T47D (cell line): ENCODE data around the gene HS3ST2.
"Not testable (repeated sequence)": the region's sequence is repeated elsewhere in the genome, so short reads cannot be mapped to it uniquely, and the experiment has no call there.

ENCODE experiments used
- DNase-seq, 2 experiments: peaks; one replicate each; pipeline versions ENCODE4 v3.0.0 to v3.0.0-alpha.2; 2011 to 2012; ENCODE audit warnings: low read depth in 1 of 2, low spot score in 1 of 2
- JUND ChIP-seq: IDR thresholded peaks from 2 replicates; pipeline ENCODE4 v1.6.1; 2012; ENCODE audit warnings: low read depth
- in situ Hi-C: cut with HindIII; loops from 2 replicates; pipeline ENCODE4 v1.10.0; 2016; ENCODE audit warnings: low sequenced_read_pairs, low pct_unique_long_range_greater_than_20kb

Gene HS3ST2

GRCh38 chr16:22787466-22788192 is 26.3 kb upstream of the HS3ST2 start:
- DNase-seq = no peak
- in situ Hi-C loops = no loop called here
- TF ChIP-seq JUND = no peak

GRCh38 chr16:22788193-22788530 is 25.8 kb upstream of the HS3ST2 start:
- DNase-seq = no peak
- in situ Hi-C loops = no loop called here
- no peak for TF ChIP-seq JUND

GRCh38 chr16:22789281-22789945 is 24.5 kb upstream of the HS3ST2 start:
- TF ChIP-seq JUND = no peak
- no peak for DNase-seq
- in situ Hi-C loops = no loop called here

- no peak for TF ChIP-seq JUND
- in situ Hi-C loops = no loop called here
- DNase-seq = no peak
Observed at GRCh38 chr16:22797551-22797950, 16.4 kb upstream of the HS3ST2 start.

DNA sequence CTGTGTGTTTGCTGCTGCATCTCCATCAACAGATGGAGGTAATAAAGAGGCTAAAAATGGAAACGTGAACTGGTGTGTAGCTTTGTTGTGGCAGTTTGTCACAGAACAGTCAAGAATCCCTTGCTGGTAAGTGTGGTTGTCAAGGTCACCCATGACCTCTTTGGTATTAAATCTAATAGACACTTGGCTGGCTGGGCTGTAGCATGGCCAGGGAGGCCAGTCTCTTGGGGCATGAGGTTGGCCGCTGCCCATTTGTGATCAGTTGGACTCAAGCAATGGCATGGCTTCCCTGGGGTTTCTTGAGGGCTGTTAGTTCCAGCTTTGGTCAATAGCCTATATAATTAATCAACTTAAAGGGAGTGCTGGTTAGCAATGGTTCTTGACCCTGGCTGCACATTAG is 14.8 kb upstream of the HS3ST2 start:
- in situ Hi-C loops = no loop called here
- no peak for DNase-seq
- TF ChIP-seq JUND = no peak

- TF ChIP-seq JUND = no peak
- in situ Hi-C loops = no loop called here
- no peak for DNase-seq
Observed at GRCh38 chr16:22804893-22805292, 9.1 kb upstream of the HS3ST2 start.

DNA sequence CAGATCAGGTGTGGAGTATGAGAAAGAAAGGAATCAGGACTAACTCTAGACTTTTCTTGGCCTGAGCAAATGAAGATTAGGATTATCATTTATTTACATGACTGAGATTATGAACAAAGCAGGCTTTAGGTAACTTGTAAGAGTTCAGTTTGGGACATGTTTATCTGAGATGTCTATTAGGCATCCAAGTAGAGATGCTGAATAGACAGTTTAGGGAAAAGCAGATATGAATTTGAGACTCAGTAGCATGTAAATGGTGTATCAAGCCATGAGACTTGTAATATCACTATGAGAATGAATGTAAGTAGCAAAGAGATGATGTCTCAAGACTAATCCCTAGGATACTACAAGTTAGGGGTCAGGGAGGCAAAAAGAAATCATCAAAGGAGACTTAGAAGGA is 8.6 kb upstream of the HS3ST2 start:
- no peak for DNase-seq
- TF ChIP-seq JUND = no peak
- in situ Hi-C loops = no loop called here

GRCh38 chr16:22806811-22807210 is 7.2 kb upstream of the HS3ST2 start:
- in situ Hi-C loops = no loop called here
- TF ChIP-seq JUND = no peak
- no peak for DNase-seq

- DNase-seq = no peak
- no peak for TF ChIP-seq JUND
- in situ Hi-C loops = no loop called here
Observed at GRCh38 chr16:22810226-22810625, 3.7 kb upstream of the HS3ST2 start.

DNA sequence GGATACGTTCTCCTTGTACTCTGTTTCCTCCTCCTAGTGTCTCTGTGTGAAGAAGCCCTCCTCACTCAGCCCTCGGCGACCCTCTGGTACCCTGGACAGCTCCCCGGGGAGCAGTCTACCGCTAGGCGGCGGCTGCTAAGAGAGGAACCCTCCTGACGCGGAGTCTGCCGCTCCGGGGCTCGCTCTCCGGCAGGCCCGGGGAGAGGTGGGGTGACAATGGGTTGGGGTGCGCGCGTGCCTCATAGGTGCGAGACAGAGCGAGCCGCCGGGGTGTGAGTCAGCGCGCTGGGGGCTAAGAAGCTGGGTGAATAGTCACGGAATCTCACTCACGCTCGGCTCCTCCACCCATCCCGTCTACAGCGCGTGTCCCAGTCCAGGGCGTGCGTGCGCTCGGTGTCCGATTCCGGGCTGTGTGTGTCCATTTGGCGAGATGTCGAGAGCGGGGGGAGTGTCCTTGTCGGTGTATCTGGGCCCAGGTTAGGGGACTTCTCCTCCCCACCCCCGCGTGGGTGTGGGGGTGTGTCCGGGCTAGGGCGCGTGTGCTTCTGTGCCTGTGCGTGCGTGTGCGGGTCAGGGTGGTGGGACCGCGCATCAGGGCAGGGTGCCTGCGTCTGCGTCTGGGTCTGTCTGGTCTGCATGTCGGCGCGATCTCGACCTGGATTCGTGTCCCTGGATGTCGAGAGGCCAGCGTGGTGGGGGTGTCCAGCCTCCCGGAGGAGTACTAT is 577 bp upstream of the HS3ST2 start:
- DNase-seq = no peak
- TF ChIP-seq JUND = no peak
- in situ Hi-C loops = no loop called here

DNA sequence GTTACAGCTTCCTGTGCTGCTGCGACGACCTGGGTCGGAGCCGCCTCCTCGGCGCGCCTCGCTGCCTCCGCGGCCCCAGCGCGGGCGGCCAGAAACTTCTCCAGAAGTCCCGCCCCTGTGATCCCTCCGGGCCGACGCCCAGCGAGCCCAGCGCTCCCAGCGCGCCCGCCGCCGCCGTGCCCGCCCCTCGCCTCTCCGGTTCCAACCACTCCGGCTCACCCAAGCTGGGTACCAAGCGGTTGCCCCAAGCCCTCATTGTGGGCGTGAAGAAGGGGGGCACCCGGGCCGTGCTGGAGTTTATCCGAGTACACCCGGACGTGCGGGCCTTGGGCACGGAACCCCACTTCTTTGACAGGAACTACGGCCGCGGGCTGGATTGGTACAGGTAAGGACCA is 746 bp downstream of the HS3ST2 start:
- no peak for DNase-seq
- in situ Hi-C loops = no loop called here
- TF ChIP-seq JUND = no peak

- in situ Hi-C loops = no loop called here
- no peak for DNase-seq
- no peak for TF ChIP-seq JUND
Observed at GRCh38 chr16:22815863-22816262, 1.9 kb downstream of the HS3ST2 start.

GRCh38 chr16:22816475-22816874 is 2.5 kb downstream of the HS3ST2 start:
- in situ Hi-C loops = no loop called here
- no peak for TF ChIP-seq JUND
- no peak for DNase-seq

- DNase-seq, in situ Hi-C loops: not testable (repeated sequence)
Observed at GRCh38 chr16:22818736-22819135, 4.8 kb downstream of the HS3ST2 start.
